CD4-positive, CD25-positive, alpha-beta regulatory T cell (primary cell): ENCODE measurements around the gene PRICKLE2. TPM values are rescaled to one million over a fixed set of nuclear protein-coding genes. Genes with fewer than 3 reads are reported as not detected.
A peak's percentile ranks its signal among the peaks of the same experiment; 100 is the strongest.

Experiments
- ATAC-seq, 2 donors: fragments of 150-1000 bp; cut with Tn5 transposase; one replicate each; pipeline ENCODE4 v1.10.0; 2021; ENCODE audit warnings: low read depth in 2 of 2, moderate number of reproducible peaks in 2 of 2, moderate library complexity in 1 of 2
- DNase-seq, 3 donors: peaks; one replicate each; pipeline versions ENCODE4 v3.0.0 to v3.0.0-alpha.2; 2012 to 2022; ENCODE audit warnings: mixed read lengths in 1 of 3
- H3K27ac ChIP-seq: one replicate; pipeline ENCODE4 v1.7.0; 2013; ENCODE audit warnings: mild to moderate bottlenecking, low read length; ENCODE audit not compliant: insufficient read depth, poor library complexity, severe bottlenecking
- H3K27me3 ChIP-seq: one replicate; pipeline ENCODE4 v1.7.0; 2013; ENCODE audit warnings: low read length; ENCODE audit not compliant: control insufficient read depth, insufficient read depth
- H3K36me3 ChIP-seq: one replicate; pipeline ENCODE4 v1.7.0; 2013; ENCODE audit warnings: mild to moderate bottlenecking, low read length, moderate library complexity; ENCODE audit not compliant: control insufficient read depth, insufficient read depth
- H3K4me1 ChIP-seq: 2 replicates; pipeline ENCODE4 v1.7.0; 2013; ENCODE audit warnings: mild to moderate bottlenecking, low read length; ENCODE audit not compliant: insufficient read depth, control insufficient read depth, poor library complexity, severe bottlenecking
- H3K4me3 ChIP-seq: one replicate; pipeline ENCODE4 v1.7.0; 2013; ENCODE audit warnings: low read depth, mild to moderate bottlenecking, low read length, moderate library complexity
- H3K9me3 ChIP-seq, 2 experiments: 1 replicate in 1 of 2; 2 replicates in 1 of 2; pipeline ENCODE4 v1.7.0; 2013; ENCODE audit warnings: low read length in 2 of 2, mild to moderate bottlenecking in 1 of 2, moderate library complexity in 1 of 2; ENCODE audit not compliant: control insufficient read depth in 2 of 2
- H3K27ac Mint-ChIP-seq, 3 donors: one replicate each; pipeline ENCODE4 v1.8.0; 2020 to 2022; ENCODE audit warnings: mild to moderate bottlenecking in 3 of 3, mixed read lengths in 3 of 3, moderate library complexity in 2 of 3
- H3K27me3 Mint-ChIP-seq: one replicate; pipeline ENCODE4 v1.8.0; 2022; ENCODE audit warnings: mild to moderate bottlenecking, mixed read lengths
- H3K36me3 Mint-ChIP-seq: one replicate; pipeline ENCODE4 v1.8.0; 2020; ENCODE audit warnings: mixed read lengths
- H3K4me1 Mint-ChIP-seq, 4 donors: one replicate each; pipeline ENCODE4 v1.8.0; 2020 to 2022; ENCODE audit warnings: mixed read lengths in 4 of 4, mild to moderate bottlenecking in 1 of 4
- H3K4me3 Mint-ChIP-seq, 4 donors: one replicate each; pipeline ENCODE4 v1.8.0; 2020 to 2022; ENCODE audit warnings: mild to moderate bottlenecking in 4 of 4, mixed read lengths in 4 of 4, moderate library complexity in 3 of 4
- H3K9me3 Mint-ChIP-seq, 7 donors: one replicate each; pipeline ENCODE4 v1.8.0; 2020 to 2022; ENCODE audit warnings: mixed read lengths in 7 of 7, mild to moderate bottlenecking in 3 of 7, moderate library complexity in 2 of 7
- polyA plus RNA-seq, 4 donors: library from polyadenylated mRNA; unstranded; fragments of 300-500 nt; fragmentation: Illumina TruSeq; gene quantifications; one replicate each; pipeline ENCODE4 v1.2.3, GENCODE V29; 2021
- total RNA-seq: library from RNA; stranded (reverse); gene quantifications from one replicate; pipeline ENCODE4 v1.2.3, GENCODE V29; 2022

PRICKLE2 gene
- total and polyA plus RNA-seq, 5 donors from 2014 or later: 0.15 TPM; not detected in 4

DNA sequence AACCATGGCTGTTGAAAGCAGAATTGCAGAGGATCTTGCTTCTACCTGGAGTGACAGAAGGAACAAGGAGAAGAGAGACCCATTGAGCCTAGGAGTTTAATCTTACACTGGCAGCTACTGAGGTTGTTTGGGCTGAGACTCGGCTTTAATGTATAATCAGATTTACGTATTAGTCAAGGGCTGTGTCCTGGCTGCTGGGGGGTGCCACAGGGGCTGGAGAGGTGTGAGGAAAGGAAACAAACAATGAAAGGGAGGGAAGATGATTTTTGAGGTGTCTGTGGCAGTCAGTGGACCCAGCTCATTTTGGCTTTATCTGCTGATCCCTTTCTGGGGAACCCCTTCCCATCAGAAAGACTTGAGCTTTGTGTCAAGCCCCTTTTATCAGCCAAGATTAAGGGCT lies 95.7 kb downstream of the PRICKLE2 start:
- DNase-seq: no peak
- Mint-ChIP-seq H3K4me3 (no peak overlapping the region), H3K4me1 (no peaks in the 10 kb centered on the region), H3K36me3 (no peaks in the 10 kb centered on the region), H3K9me3 (peaks cover 0 to 1% (median 0%) of the 10 kb centered on the region in 7 donors), H3K27ac (no peak overlapping the region), H3K27me3 (peaks cover 12% of the 10 kb centered on the region)
- no peaks in the 10 kb centered on the region for H3K4me1 ChIP-seq
- H3K36me3 ChIP-seq: no peaks in the 10 kb centered on the region
- H3K4me3 ChIP-seq: no peak overlapping the region
- no peak overlapping the region for H3K27ac ChIP-seq
- no peaks in the 10 kb centered on the region for H3K27me3 ChIP-seq
- no peak for ATAC-seq
- no peaks in the 10 kb centered on the region for H3K9me3 ChIP-seq

DNA sequence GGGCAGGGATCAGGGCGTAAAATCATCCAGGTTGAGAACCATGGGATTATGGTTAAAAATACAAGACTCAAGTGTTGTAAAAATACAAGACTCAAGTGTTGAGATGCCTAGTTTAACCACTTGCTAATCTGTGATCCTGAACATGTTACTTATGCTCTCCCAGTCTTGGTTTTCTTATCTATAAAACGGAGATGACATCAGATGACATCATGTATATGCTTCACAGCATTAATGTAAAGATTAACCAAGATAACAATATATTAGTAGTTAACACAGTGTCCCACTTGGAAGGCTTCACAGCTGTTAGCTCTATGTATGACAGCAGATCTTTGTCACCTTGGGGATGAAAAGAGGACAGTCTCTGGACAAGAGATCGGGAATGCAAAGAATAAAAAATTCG lies 96.2 kb downstream of the PRICKLE2 start:
- no peaks in the 10 kb centered on the region for H3K4me1 Mint-ChIP-seq
- peaks cover 0 to 1% (median 0%) of the 10 kb centered on the region in 7 donors for H3K9me3 Mint-ChIP-seq
- H3K27me3 Mint-ChIP-seq: peaks cover 13% of the 10 kb centered on the region
- ATAC-seq (no peak), DNase-seq (no peak)
- no peaks in the 10 kb centered on the region for H3K36me3 ChIP-seq
- no peaks in the 10 kb centered on the region for H3K9me3 ChIP-seq
- H3K4me3 ChIP-seq: no peak overlapping the region
- no peak overlapping the region for H3K4me3 Mint-ChIP-seq
- no peaks in the 10 kb centered on the region for H3K27me3 ChIP-seq
- peak overlapping the region in 1 of 3 donors; percentile 38 for H3K27ac Mint-ChIP-seq
- no peaks in the 10 kb centered on the region for H3K36me3 Mint-ChIP-seq
- no peaks in the 10 kb centered on the region for H3K4me1 ChIP-seq
- H3K27ac ChIP-seq: no peak overlapping the region

DNA sequence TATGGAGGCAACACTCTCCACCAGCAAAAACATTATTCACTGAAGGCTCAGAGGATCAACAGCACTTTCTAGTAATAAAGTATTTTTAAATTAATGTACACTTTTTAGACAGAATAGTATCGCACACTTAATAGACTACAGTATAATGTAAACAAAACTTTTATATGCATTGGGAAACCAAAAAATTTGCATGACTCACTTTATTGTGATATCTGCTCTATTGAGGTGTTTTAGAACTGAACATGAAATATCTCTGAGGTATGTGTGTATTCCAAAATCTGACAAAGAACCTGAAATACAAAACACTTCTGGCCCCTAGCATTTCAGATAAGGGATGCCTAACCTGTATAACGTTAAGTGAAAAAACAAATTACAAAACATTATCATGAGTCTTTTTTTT lies 99.7 kb downstream of the PRICKLE2 start:
- H3K27me3 ChIP-seq: no peaks in the 10 kb centered on the region
- H3K27me3 Mint-ChIP-seq: peaks cover 18% of the 10 kb centered on the region
- H3K27ac ChIP-seq: no peak overlapping the region
- H3K9me3 ChIP-seq: no peaks in the 10 kb centered on the region
- ATAC-seq (no peak), DNase-seq (no peak)
- no peaks in the 10 kb centered on the region for H3K4me1 ChIP-seq
- H3K4me3 ChIP-seq: no peak overlapping the region
- H3K4me3 Mint-ChIP-seq: no peak overlapping the region
- H3K9me3 Mint-ChIP-seq: peaks cover 0 to 3% (median 0%) of the 10 kb centered on the region in 7 donors
- no peak overlapping the region for H3K27ac Mint-ChIP-seq
- no peaks in the 10 kb centered on the region for H3K36me3 ChIP-seq
- H3K4me1 Mint-ChIP-seq: no peaks in the 10 kb centered on the region
- no peaks in the 10 kb centered on the region for H3K36me3 Mint-ChIP-seq

DNA sequence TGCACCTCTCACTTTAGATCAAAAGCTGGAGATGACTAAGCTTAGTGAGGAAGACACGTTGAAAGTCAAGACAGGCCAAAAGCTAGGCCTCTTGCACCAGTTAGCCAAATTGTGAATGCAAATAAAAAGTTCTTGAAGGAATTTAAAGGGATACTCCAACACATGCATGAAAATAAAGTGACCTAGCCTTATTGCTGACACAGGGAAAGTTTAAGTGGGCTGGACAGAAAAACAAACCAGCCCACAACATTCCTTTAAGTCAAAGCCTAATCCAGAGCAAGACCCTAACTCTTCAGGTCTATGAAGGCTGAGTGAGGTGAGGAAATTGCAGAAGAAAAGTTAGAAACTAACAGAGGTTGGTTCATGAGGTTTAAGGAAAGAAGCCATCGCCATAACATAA lies 101.3 kb downstream of the PRICKLE2 start:
- no peak overlapping the region for H3K27ac Mint-ChIP-seq
- no peak for ATAC-seq
- H3K27me3 Mint-ChIP-seq: peaks cover 8% of the 10 kb centered on the region
- Histone ChIP-seq H3K9me3 (no peaks in the 10 kb centered on the region), H3K4me3 (no peak overlapping the region), H3K4me1 (no peaks in the 10 kb centered on the region), H3K27ac (no peak overlapping the region), H3K27me3 (no peaks in the 10 kb centered on the region), H3K36me3 (no peaks in the 10 kb centered on the region)
- no peak for DNase-seq
- no peaks in the 10 kb centered on the region for H3K4me1 Mint-ChIP-seq
- no peak overlapping the region for H3K4me3 Mint-ChIP-seq
- peaks cover 0 to 4% (median 3%) of the 10 kb centered on the region in 7 donors for H3K9me3 Mint-ChIP-seq
- no peaks in the 10 kb centered on the region for H3K36me3 Mint-ChIP-seq

DNA sequence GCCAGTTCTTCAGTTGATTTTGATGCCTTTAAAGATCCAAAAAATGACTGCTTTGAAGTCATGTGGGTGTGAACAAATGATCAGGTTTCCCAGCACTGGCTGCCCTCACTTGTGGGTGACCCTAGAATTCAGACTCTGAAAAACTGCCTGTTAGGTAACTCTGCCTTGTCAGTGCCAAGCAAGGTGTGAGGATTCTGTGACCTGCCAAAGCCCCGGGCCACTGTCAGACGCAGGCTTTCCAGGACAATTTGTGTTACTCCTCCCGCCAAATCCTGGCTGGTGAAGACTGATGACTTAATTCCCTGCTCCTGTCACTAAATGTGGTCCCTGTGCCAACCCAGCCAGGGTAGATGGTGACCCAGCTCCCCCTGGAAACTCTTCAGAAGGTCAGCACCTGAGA lies 102.8 kb downstream of the PRICKLE2 start:
- Histone ChIP-seq H3K27me3 (no peaks in the 10 kb centered on the region), H3K4me3 (no peak overlapping the region), H3K4me1 (no peaks in the 10 kb centered on the region), H3K36me3 (no peaks in the 10 kb centered on the region), H3K27ac (no peak overlapping the region), H3K9me3 (no peaks in the 10 kb centered on the region)
- DNase-seq (no peak), ATAC-seq (no peak)
- no peaks in the 10 kb centered on the region for H3K36me3 Mint-ChIP-seq
- H3K27ac Mint-ChIP-seq: no peak overlapping the region
- peaks cover 0 to 6% (median 3%) of the 10 kb centered on the region in 7 donors for H3K9me3 Mint-ChIP-seq
- peaks cover 8% of the 10 kb centered on the region for H3K27me3 Mint-ChIP-seq
- no peak overlapping the region for H3K4me3 Mint-ChIP-seq
- no peaks in the 10 kb centered on the region for H3K4me1 Mint-ChIP-seq

DNA sequence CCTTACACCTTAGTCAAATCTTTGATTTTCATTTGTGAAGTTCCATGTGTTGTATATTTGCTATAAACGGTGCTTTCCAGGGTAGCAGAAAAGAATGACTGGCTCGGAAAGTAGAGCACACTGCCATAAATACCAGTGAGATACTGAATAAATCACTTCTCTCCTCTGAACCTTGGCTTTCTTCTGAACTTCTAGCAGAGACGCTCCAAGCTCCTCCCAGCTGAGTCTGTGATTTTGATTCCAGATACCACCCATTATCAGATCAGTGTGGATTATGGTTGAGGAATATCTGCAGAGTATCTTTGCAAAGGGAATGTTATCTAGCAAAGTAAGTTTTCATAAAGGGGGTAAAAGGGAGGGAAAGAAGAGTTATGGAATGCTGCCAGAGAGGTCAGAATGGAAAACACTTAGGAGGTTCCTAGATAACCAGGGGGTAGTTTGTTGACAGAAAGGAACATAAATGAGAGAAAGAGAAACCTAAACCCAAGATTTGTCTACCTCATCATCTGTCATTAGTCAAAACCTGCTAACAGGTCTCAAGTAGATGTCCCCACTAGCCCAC lies 103.4 kb downstream of the PRICKLE2 start:
- DNase-seq: no peak

DNA sequence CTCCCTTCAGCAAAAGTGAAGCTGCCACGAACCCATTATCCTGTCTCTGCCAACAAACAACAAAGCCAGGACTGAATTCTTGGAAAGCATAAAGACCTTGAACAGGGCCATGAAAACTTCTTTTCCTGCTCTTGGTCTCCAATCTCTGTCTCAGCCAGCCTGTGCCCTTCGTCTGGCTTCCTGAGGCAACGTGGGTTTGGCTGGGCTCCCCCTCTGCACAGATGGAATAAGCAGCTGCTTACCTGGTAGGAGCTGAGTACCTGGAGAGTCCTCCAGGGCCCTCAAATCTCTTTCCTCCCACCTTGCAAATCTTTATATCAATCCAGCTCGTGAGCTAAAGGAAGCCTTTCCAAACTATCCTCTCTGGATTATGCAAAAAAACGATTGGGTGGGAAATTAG lies 104.4 kb downstream of the PRICKLE2 start:
- H3K4me3 Mint-ChIP-seq: no peak overlapping the region
- peaks cover 0 to 9% (median 3%) of the 10 kb centered on the region in 7 donors for H3K9me3 Mint-ChIP-seq
- H3K27ac Mint-ChIP-seq: no peak overlapping the region
- no peak overlapping the region for H3K4me3 ChIP-seq
- DNase-seq (no peak), ATAC-seq (no peak)
- no peaks in the 10 kb centered on the region for H3K9me3 ChIP-seq
- H3K36me3 Mint-ChIP-seq: no peaks in the 10 kb centered on the region
- no peak overlapping the region for H3K27ac ChIP-seq
- no peaks in the 10 kb centered on the region for H3K36me3 ChIP-seq
- peaks cover 11% of the 10 kb centered on the region for H3K27me3 Mint-ChIP-seq
- H3K4me1 Mint-ChIP-seq: no peaks in the 10 kb centered on the region
- H3K4me1 ChIP-seq: no peaks in the 10 kb centered on the region
- H3K27me3 ChIP-seq: no peaks in the 10 kb centered on the region

More for the DNA sequence above, 103.4 kb downstream of the PRICKLE2 start:
- H3K27ac ChIP-seq: no peak overlapping the region
- no peaks in the 10 kb centered on the region for H3K36me3 ChIP-seq
- no peaks in the 10 kb centered on the region for H3K4me1 Mint-ChIP-seq
- H3K4me3 ChIP-seq: no peak overlapping the region
- no peaks in the 10 kb centered on the region for H3K36me3 Mint-ChIP-seq
- peaks cover 0 to 9% (median 3%) of the 10 kb centered on the region in 7 donors for H3K9me3 Mint-ChIP-seq
- H3K27ac Mint-ChIP-seq: no peak overlapping the region
- H3K27me3 Mint-ChIP-seq: peaks cover 8% of the 10 kb centered on the region
- no peaks in the 10 kb centered on the region for H3K9me3 ChIP-seq
- no peaks in the 10 kb centered on the region for H3K27me3 ChIP-seq
- H3K4me3 Mint-ChIP-seq: no peak overlapping the region
- no peaks in the 10 kb centered on the region for H3K4me1 ChIP-seq
- ATAC-seq: no peak

DNA sequence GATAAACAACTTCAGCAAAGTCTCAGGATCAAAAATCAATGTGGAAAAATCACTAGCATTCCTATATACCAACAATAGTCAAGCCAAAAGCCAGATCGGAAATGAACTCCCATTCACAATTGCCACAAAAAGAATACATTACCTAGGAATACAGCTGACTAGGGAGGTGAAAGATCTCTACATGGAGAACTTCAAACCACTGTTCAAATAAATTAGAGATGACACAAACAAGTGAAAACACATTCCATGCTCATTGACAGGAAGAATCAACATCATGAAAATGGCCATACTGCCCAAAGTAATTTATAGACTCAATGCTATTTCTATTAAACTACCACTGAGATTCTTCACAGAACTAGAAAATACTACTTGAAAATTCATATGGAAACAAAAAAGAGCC lies 107.8 kb downstream of the PRICKLE2 start:
- Histone ChIP-seq H3K27ac (no peak overlapping the region), H3K9me3 (no peaks in the 10 kb centered on the region), H3K4me3 (no peak overlapping the region), H3K27me3 (no peaks in the 10 kb centered on the region), H3K4me1 (no peaks in the 10 kb centered on the region), H3K36me3 (no peaks in the 10 kb centered on the region)
- H3K4me3 Mint-ChIP-seq: no peak overlapping the region
- no peak overlapping the region for H3K27ac Mint-ChIP-seq
- H3K27me3 Mint-ChIP-seq: peaks cover 5% of the 10 kb centered on the region
- H3K36me3 Mint-ChIP-seq: no peaks in the 10 kb centered on the region
- no peak for ATAC-seq
- H3K9me3 Mint-ChIP-seq: peaks cover 0 to 16% (median 8%) of the 10 kb centered on the region in 7 donors
- DNase-seq: no peak
- no peaks in the 10 kb centered on the region for H3K4me1 Mint-ChIP-seq
